CD1c-positive myeloid dendritic cell (primary cell): ENCODE measurements around the gene PCYT1B.

Experiments
- DNase-seq: peaks from one replicate; pipeline ENCODE4 v3.0.0-alpha.2; 2016; ENCODE audit errors: extremely low spot score

PCYT1B gene

GRCh38 chrX:24646006-24646405 lies 1.1 kb downstream of the PCYT1B start:
- no peak for DNase-seq

DNA sequence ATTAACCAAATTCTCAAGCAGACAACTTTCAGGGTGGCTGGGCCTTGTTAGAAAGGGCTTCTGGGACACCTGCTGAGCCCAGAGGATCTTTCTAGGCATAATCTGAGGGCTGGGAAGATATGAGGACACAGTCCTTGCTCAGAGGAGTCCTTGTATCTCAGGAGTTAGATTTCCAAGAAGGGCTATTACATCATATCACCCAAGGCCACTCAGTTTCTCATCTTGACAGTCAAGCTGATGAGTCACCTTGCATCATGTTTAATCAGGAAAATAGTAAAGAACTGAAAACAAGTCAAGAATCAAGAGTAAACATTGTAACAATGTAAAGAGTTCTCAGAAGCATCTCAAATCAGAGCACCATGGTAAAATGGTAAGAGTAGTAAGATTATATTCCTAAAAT lies 4.0 kb downstream of the PCYT1B start:
- no peak for DNase-seq

GRCh38 chrX:24629701-24630100 lies 17.4 kb downstream of the PCYT1B start:
- no peak for DNase-seq

GRCh38 chrX:24619647-24620046 lies 27.5 kb downstream of the PCYT1B start:
- DNase-seq, result no peak

- DNase-seq, result no peak
These were observed 36.6 kb downstream of the PCYT1B start for GRCh38 chrX:24610516-24610915.

DNA sequence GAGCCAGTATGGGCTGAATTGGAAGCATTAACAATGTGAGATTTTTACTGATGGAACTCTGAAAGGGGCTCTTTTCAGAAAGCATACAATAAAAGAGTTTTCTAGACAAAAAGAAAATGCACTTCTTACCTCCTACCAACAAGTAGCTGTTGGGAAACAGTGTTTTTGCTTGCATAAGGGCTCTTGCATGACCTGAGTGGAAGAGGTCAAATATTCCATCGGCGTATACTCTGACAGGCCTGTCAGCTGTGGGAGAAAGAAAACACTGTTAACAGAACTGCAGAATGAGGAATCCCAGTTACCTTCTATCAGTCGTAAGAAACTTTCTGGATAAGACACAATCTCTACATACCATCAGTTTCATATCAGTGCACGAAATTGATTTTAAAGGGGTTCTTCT lies 39.5 kb downstream of the PCYT1B start:
- no peak for DNase-seq

GRCh38 chrX:24605941-24606340 lies 41.2 kb downstream of the PCYT1B start:
- peak; percentile 3 for DNase-seq

GRCh38 chrX:24603191-24603590 lies 44.0 kb downstream of the PCYT1B start:
- no peak for DNase-seq

- no peak for DNase-seq
These were observed 45.3 kb downstream of the PCYT1B start for GRCh38 chrX:24601858-24602257.

DNA sequence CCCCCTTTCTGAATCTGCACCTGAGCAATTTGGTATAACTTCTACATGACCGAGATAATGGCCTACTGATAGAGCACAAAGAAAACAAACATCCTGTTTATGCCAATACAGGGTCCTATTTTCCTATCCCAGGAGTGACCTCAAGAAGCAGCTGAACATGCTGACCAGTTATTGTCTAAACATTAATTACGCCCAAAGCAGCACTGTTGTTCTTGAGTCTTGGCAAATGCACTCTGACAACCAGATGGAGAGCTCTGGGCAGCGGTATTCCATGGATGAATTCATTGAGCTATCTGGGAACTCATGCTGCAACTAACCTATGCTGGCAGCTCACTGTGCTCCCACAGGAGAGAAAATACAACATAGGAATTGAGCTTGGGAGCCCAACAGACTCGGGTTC lies 52.6 kb downstream of the PCYT1B start:
- no peak for DNase-seq

- no peak for DNase-seq
These were observed 57.0 kb downstream of the PCYT1B start for GRCh38 chrX:24590111-24590510.

DNA sequence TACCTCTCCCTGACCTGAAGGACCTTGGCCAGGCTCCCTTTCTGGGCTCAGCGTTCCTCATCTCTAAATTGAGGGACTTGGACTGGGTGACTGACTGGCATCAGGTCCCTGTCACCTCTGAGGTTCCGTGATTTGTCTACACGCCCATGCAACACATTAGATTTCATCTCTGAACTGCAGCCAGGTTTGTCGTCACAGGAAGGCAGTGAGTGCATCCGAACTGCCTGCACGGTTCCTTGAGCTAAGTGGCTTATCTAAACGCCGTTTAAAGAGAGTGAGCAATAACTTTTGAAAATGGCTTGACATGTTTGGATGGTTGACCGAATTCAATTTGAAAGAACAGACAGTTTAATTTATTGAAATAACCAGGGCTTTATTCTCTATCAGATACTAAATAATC lies 70.1 kb downstream of the PCYT1B start:
- DNase-seq, result no peak

DNA sequence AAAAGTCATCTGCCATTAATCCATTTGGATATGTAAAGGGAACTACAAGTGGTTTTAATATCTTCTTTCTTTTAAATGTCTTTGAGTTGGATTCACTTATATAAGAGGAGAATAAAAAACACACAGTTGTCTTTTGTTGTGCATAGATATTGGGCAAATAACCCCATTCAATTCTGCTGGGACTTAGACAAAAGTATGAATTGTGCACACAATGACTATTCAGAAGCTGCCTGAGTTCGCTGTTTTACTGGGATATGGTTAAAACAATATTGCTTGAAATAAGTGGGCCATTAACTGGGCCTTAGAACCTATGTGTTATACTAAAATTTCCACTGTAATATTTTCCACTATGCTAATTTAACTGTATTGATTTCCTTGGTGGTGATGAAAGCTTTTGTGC lies 71.7 kb downstream of the PCYT1B start:
- no peak for DNase-seq

GRCh38 chrX:24574743-24575142 lies 72.4 kb downstream of the PCYT1B start:
- DNase-seq, result no peak

DNA sequence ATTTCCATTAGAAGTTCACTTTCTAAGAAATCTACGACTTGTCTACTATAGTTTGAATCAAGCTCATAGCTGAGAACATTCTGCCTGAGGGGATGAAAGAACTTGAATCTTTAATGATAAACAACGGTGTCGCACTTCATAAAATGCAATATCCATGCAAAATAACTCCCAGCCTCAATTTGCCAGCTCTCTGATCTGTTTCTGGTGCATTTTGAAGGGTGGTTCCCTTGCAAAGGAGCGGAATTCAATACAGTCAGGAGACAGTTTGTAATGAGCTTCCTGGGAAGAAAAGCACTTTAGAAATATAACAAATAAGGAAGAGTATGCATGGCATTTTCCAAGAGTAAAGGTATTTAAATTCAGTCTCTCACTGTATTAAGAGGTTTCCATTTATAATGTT lies 80.0 kb downstream of the PCYT1B start:
- DNase-seq, result no peak

DNA sequence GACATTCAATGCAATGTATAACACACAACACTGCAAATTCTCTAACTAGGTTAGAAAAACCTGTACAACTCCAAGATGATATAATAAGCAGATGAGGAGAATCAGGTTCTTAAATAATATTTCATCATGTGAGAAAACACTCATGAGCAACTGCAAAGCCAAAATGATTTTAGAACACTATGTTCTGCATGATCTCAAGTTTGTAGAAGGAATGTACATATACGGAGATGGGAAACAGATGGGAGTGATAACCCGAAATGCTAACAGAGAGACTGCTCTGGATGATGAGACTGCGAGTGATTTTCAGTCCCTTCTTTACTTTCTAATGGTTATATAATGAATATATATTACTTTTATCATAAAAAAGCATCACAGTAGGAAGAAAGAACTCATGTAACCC lies 80.9 kb downstream of the PCYT1B start:
- DNase-seq, result no peak

DNA sequence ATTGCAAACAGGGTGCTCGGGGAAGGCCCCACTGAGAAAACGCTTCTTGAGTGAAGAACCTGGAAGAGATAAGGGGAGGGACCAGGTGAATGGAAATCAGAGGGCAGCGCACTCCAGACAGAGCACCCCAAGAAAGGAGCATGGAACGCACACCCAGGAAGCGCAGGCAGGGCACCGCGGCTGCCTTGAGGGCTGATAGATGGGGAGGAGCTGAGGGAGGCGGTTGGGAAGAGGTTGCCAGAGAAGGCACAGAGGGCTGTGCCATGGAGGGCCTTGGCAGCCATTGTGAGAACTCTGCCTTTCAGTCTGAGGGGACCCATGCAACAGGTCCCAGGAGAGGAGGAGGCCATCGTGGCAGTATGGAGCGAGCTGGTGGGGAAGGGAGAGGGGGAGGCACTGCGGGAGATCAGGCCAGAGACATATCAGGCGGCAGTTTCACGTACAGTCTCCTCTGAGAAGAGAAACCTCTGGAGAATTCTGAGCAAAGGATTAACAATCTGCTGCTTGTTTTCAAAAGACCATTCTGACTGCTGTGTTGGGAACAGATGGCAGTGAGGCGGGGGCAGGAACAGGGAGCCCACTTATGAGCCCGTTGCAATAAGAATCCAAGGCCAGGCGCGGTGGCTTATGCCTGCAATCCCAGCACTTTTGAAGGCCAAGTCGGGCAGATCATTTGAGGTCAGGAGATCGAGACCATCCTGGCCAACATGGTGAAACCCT lies 83.7 kb downstream of the PCYT1B start:
- no peak for DNase-seq

DNA sequence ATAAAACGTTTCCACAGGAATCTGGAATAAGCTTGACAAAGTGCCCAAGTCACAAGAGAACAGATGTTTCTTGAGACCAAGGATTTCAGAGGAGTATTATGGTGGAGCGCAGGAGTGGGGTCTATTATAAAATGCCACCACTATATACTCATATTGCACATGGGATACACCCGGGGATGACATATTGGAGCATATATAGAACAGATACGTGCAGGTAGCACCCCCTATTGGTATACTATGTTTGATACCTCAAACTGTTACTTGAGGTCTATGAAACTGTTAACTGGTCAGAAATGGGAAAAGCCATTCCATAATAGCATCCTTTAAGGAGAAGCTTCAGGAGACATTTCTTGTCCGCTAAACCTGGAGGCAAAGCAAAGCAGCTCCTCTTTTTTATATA lies 86.0 kb downstream of the PCYT1B start:
- DNase-seq, result no peak

GRCh38 chrX:24553011-24553410 lies 94.1 kb downstream of the PCYT1B start:
- DNase-seq, result no peak

- DNase-seq, result no peak
These were observed 97.0 kb downstream of the PCYT1B start for GRCh38 chrX:24550166-24550565.

GRCh38 chrX:24547961-24548360 lies 99.2 kb downstream of the PCYT1B start:
- DNase-seq, result no peak

- no peak for DNase-seq
These were observed 104.4 kb downstream of the PCYT1B start for GRCh38 chrX:24542756-24543155.

- no peak for DNase-seq
These were observed 110.6 kb downstream of the PCYT1B start for GRCh38 chrX:24536551-24536950.

GRCh38 chrX:24528605-24529004 lies 118.5 kb downstream of the PCYT1B start:
- DNase-seq, result no peak
